GM19455 (cell line): ENCODE data around the gene PTH.

ENCODE experiments used
- ATAC-seq: cut with Tn5 transposase; IDR thresholded peaks from one replicate; pipeline ENCODE4 v1.9.1; 2021; ENCODE audit not compliant: unreplicated experiment

The PTH gene

GRCh38 chr11:13495929-13496328, at the start of gene PTH:
Gene PTH (minus strand): TSS chr11:13495997. CDS start chr11:13492855, 3,142 bp downstream.
- no peak for ATAC-seq

- ATAC-seq = no peak
These were observed 42.2 kb upstream of the PTH start for GRCh38 chr11:13538044-13538443.

- no peak for ATAC-seq
These were observed 40.0 kb upstream of the PTH start for GRCh38 chr11:13535819-13536218.

- ATAC-seq = no peak
These were observed 38.6 kb upstream of the PTH start for GRCh38 chr11:13534358-13534757.

GRCh38 chr11:13525257-13525656, 29.5 kb upstream of the PTH start:
- ATAC-seq = no peak

- no peak for ATAC-seq
These were observed 7.6 kb upstream of the PTH start for GRCh38 chr11:13503393-13503792.

GRCh38 chr11:13502492-13502891, 6.7 kb upstream of the PTH start:
- ATAC-seq = no peak

GRCh38 chr11:13494051-13494450, 1.7 kb downstream of the PTH start:
- ATAC-seq = no peak

GRCh38 chr11:13487661-13488030, 8.2 kb downstream of the PTH start:
- peak; percentile 82 for ATAC-seq

GRCh38 chr11:13486926-13487660, 8.7 kb downstream of the PTH start:
- peak; percentile 89 for ATAC-seq

GRCh38 chr11:13480198-13480597, 15.6 kb downstream of the PTH start:
- no peak for ATAC-seq

- no peak for ATAC-seq
These were observed 16.1 kb downstream of the PTH start for GRCh38 chr11:13479688-13480087.

GRCh38 chr11:13475091-13475490, 20.7 kb downstream of the PTH start:
- ATAC-seq = no peak

- ATAC-seq = no peak
These were observed 22.6 kb downstream of the PTH start for GRCh38 chr11:13473013-13473722.

GRCh38 chr11:13468750-13469149, 27.0 kb downstream of the PTH start:
- no peak for ATAC-seq

GRCh38 chr11:13465909-13466371, 29.9 kb downstream of the PTH start:
- ATAC-seq = no peak

- no peak for ATAC-seq
These were observed 32.0 kb downstream of the PTH start for GRCh38 chr11:13463779-13464290.

GRCh38 chr11:13462901-13463778, 32.7 kb downstream of the PTH start, which contains the start of gene BTBD10:
Gene BTBD10 (minus strand): TSS chr11:13463222. CDS start chr11:13445124, 18,098 bp downstream.
- peak; percentile 94 for ATAC-seq

- peak; percentile 49 for ATAC-seq
These were observed 33.4 kb downstream of the PTH start for GRCh38 chr11:13462311-13462900.

- no peak for ATAC-seq
These were observed 34.5 kb downstream of the PTH start for GRCh38 chr11:13461291-13461690.
